Hypothalamus (tissue), 51 donors: ENCODE results near the gene VDR.

Experiments
- DNase-seq, 51 donors: peaks; one replicate each; lab custom pipeline; 2025; lab: John Stamatoyannopoulos, UW

The VDR gene

GRCh38 chr12:47931187-47931586 is 26.4 kb upstream of the VDR start:
- no peak for DNase-seq

DNA sequence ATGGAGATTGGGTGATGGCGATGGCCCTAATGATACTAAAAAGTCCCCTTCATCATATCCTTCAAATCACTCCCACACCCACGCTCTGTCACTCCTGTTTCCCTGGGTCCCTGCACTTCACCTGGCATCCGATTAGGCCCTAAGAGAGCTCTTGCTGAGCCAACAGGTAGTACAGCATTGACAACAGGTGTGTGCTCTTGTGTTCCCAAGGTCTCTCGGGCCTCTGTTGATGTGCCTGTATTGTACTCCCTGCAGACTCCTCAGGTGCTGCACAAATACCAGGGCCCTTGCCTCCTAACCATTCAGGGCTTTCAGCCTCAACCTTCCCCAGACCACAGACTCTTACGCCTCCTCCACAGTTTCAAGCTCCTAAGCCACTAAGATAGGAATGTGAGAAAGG is 25.8 kb upstream of the VDR start:
- DNase-seq = no peak

GRCh38 chr12:47927346-47927745 is 22.6 kb upstream of the VDR start:
- no peak for DNase-seq

GRCh38 chr12:47921907-47922306 is 17.1 kb upstream of the VDR start:
- DNase-seq = no peak

DNA sequence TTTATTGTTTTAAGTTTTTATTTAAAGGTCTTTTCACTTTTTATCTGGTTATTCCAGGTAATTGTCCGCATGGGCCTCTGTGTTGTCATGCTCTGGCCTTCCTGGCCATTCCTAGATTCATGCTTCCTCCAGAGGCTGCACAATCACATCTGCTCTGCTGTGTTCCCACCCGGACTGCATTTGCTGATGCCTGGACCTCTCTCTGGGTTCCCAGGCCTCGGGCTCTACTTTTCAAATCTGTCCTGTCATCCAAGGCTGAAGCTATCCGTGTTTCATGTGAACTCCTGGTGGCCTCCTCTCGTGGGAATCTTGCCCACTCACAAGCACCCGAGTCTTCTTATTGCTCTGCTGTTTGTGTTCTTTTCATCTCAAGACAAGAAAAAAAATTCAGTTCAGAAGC is 16.1 kb upstream of the VDR start:
- DNase-seq = no peak

DNA sequence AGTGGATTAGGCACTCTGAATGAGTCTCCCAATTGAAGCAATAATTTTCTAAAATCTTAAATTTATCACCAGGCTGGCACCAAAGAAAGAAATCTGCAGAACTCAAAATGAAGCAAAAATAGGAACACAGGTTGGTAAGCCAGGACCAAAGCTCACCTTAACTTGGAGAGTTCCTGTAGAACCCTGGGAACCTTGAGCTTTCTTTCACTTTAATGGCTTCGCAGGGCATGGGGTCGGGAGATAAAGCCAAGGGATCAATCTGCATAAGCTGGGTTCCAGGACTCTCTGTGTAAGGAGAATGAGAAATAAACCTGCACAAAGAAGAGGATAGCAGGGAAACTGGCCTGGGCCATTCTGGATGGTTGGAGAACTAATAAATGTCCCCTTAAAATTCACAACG is 8.3 kb upstream of the VDR start:
- no peak for DNase-seq

DNA sequence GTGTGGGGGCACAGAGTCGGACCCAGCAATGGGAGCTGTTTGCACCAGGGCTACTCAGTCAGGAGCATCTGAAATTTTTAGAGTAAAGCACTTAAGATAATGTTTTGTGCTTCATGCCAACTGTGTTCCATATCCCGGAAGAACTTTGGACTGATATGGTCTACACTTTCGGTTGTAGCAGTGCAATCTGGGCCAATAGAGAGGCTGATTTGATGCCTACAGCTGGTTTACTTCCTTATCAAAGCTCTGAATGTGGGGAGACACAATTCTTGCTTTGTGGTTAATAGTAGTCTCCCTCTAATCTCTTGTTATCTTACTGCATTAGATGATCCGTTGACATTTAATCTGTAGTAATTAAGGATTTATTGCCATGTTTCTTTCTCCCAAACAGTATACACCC is 7.8 kb upstream of the VDR start:
- no peak for DNase-seq

- DNase-seq = no peak
These were observed 6.2 kb upstream of the VDR start for GRCh38 chr12:47910981-47911380.

GRCh38 chr12:47910486-47910885 is 5.7 kb upstream of the VDR start:
- no peak for DNase-seq

GRCh38 chr12:47909839-47910465 is 5.2 kb upstream of the VDR start:
- no peak for DNase-seq

DNA sequence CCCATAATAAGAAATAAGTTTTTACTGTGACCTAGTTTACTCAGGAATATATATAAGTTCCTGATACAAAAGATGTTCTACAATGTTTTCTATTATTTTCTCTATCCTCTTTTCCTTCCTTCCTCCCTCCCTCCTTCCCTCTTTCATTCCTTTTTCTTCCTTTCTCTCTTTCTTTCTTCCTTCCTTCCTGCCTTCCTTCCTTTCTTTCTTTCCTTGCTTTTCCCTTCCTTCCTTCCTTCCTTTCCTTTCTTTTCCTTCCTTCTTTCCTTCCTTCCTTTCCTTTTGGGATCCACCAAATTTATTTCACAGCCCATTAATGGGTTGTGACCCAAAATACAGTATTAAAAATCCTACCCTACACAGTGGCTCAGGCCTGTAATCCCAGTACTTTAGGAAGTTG is 3.9 kb upstream of the VDR start:
- DNase-seq = no peak

DNA sequence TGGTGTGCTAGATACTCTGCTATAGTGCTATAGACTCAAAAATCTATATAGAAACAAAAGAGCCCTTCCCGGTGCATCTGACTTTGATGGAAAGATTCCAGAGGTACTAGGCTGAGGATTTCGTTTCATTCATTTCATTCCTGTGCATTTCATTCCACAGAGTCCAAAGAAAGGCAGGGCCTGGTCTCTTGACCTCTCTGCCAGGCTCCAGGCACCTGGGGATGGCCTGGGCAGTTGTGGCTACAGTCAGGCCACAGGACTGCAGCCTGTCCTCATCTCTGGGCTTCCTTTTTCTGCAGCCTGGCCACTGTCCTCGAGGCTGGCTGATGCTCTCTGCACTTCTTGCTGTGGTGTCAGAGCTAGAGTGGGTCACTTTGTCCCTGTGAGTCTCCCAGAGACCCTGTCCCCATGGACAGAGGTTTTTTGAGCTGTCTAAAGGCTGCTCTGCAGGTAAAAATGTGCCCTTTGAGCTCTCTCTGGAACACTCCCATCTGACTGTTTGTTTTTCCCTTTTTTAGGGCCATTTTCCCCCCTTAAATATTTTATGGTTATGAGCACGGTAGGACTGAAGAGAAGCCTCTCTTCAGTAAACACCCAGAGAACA is 3.2 kb upstream of the VDR start:
- DNase-seq = no peak

DNA sequence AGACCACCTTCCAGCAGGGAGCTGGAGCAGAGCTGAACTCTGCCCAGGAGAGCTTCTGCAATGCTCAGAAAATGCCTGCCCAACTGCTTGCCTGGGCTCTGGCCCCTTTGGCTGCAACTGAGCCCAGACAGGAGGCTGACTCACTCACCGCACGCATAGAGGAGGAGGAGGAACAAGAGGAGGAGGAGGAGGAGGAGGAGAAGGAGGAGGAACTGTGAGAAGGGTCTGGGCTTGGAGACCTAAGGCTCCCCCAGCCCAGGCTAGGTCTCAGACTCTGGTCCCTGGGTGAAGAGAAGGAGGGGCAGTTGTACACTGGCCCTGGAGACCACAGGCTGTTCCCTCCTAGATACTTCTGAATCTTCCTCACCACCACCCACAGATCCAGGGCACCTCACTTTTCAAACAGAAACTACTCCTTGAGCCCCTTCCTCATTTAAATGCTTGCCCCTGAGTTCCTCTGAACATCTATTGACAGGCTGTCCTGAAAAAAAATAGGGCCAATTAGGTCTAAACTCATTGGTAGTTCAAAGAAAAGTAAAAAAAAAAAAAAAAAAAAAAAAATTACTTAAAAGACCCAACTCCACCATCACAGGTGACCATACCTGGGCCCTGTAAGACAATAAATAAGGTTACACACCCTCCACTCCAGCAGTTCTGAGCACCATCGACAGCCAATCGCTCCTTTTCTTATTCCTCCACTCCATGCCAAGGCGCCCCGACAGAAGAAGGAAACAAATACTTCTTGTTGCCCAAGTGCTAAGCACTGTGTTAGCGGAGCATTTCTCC is 674 bp downstream of the VDR start:
- peak in 2 of 51 donors; percentile 5 to 23 for DNase-seq

- no peak for DNase-seq
These were observed 1.6 kb downstream of the VDR start for GRCh38 chr12:47903151-47903611.

DNA sequence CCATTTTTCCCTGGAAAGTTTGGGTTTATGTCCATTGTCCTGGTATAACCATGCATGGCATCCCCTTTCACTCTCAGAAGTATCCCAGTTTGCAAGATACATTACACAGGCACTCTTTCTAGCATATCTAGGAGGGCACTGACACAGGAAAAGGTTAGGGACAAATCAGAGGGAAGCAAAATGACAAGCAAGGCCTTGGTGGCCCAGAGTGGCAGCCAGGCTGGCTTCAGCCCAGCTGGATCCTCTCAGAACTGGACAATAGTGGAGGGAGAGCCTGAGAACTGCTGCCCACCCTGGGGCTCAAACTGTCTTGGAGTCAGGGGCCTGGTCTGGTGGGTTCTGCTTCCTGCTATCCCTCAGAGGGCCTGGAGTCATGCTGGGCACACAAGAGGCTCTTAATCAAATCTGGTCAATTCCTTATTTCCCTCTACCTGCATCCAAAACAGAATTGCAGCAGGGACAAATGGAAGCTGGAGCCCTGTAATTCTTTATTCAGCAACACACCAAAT is 2.6 kb downstream of the VDR start:
- no peak for DNase-seq

GRCh38 chr12:47901718-47902093 is 3.1 kb downstream of the VDR start:
- no peak for DNase-seq

- no peak for DNase-seq
These were observed 3.6 kb downstream of the VDR start for GRCh38 chr12:47901063-47901717.

- no peak for DNase-seq
These were observed 4.4 kb downstream of the VDR start for GRCh38 chr12:47900131-47901062.

GRCh38 chr12:47899466-47899865 is 5.3 kb downstream of the VDR start:
- no peak for DNase-seq

- DNase-seq = no peak
These were observed 8.2 kb downstream of the VDR start for GRCh38 chr12:47896633-47897032.
